ENCODE results near the gene SUZ12. TPM values are rescaled to one million over a fixed set of nuclear protein-coding genes. Genes with fewer than 3 reads are reported as not detected.
"Not testable (repeated sequence)": the region's sequence is repeated elsewhere in the genome, so short reads cannot be mapped to it uniquely, and the experiment has no call there.

SUZ12 gene
- total RNA-seq, 4 donors from 2014 or later: 10.5 to 20.7 (median 15.9) TPM

- H3K9me3 ChIP-seq; H3K4me1 ChIP-seq; H3K27ac ChIP-seq; DNase-seq; H3K4me3 ChIP-seq; intact Hi-C loops (cut with DNase I); H3K27me3 ChIP-seq: not testable (repeated sequence)
- WGBS, 2 donors: 81 to 93% methylated on average over 3 to 8 of the region's 8 CpGs
- peaks cover 16 to 100% (median 45%) of the 10 kb centered on the region in 3 donors for H3K36me3 ChIP-seq
Observed at GRCh38 chr17:31991821-31992220, 55.0 kb downstream of the SUZ12 start.

GRCh38 chr17:31997005-31997404 lies 60.2 kb downstream of the SUZ12 start:
- Histone ChIP-seq H3K27me3 (no peaks in the 10 kb centered on the region), H3K9me3 (no peaks in the 10 kb centered on the region), H3K27ac (no peak overlapping the region), H3K4me3 (no peak overlapping the region), H3K36me3 (peaks cover 0 to 94% (median 34%) of the 10 kb centered on the region in 3 donors), H3K4me1 (no peaks in the 10 kb centered on the region)
- intact Hi-C loops (cut with DNase I): no loop called here
- no peak for DNase-seq
- WGBS, 2 donors: 78 to 86% methylated on average over 5 to 6 of the region's 6 CpGs
- no peak for TF ChIP-seq POLR2A (IDR thresholded peaks at IDR 0.05)
- no peak for TF ChIP-seq CTCF (IDR thresholded peaks at IDR 0.05)

- Histone ChIP-seq H3K36me3 (no peaks in the 10 kb centered on the region), H3K27me3 (no peaks in the 10 kb centered on the region), H3K4me3 (peak within 1 kb of the TSS; percentile 81 to 99 (median 90)), H3K9me3 (no peaks in the 10 kb centered on the region), H3K27ac (peak within 1 kb of the TSS; percentile 84 to 95 (median 91)), H3K4me1 (peaks cover 11 to 41% (median 14%) of the 10 kb centered on the region in 3 donors)
- TF ChIP-seq POLR2A (IDR thresholded peaks at IDR 0.05): peak in 2 of 4 donors; percentile 32 to 46
- TF ChIP-seq CTCF (IDR thresholded peaks at IDR 0.05): peak; percentile 94 to 98 (median 97)
- DNase-seq: peak; percentile 28
- intact Hi-C loops (cut with DNase I): loop anchor here (10.0 kb wide), 1 partner anchor 128 kb away; no protein-coding TSS in a partner anchor
- WGBS, 2 donors: 0 to 10% methylated on average over 4 to 10 of the region's 51 CpGs
Observed at GRCh38 chr17:32006957-32007462, 70.2 kb downstream of the SUZ12 start, which contains the start of gene LRRC37B. TSS of gene LRRC37B (plus strand) at chr17:32007383. CDS start at chr17:32021393, 14,010 bp downstream.

- intact Hi-C loops (cut with DNase I): loop anchor here (10.0 kb wide), 1 partner anchor 127 kb away; no protein-coding TSS in a partner anchor
- WGBS, 2 donors: 0% methylated on average over 11 to 18 of the region's 80 CpGs
- H3K4me1 ChIP-seq: peaks cover 11 to 45% (median 14%) of the 10 kb centered on the region in 3 donors
- no peak for TF ChIP-seq CTCF (IDR thresholded peaks at IDR 0.05)
- no peak for TF ChIP-seq POLR2A (IDR thresholded peaks at IDR 0.05)
- H3K4me3 ChIP-seq: peak overlapping the region; percentile 81 to 99 (median 90)
- H3K27ac ChIP-seq: peak overlapping the region; percentile 84 to 95 (median 91)
- no peaks in the 10 kb centered on the region for H3K36me3 ChIP-seq
- H3K27me3 ChIP-seq: no peaks in the 10 kb centered on the region
- no peaks in the 10 kb centered on the region for H3K9me3 ChIP-seq
- no peak for DNase-seq
Observed at GRCh38 chr17:32007463-32008298, 70.9 kb downstream of the SUZ12 start.

GRCh38 chr17:32009262-32009542 lies 72.4 kb downstream of the SUZ12 start:
- Histone ChIP-seq H3K27ac (peak overlapping the region in 1 of 4 donors; percentile 95), H3K4me1 (peaks cover 11 to 48% (median 14%) of the 10 kb centered on the region in 3 donors), H3K27me3 (no peaks in the 10 kb centered on the region), H3K9me3 (no peaks in the 10 kb centered on the region), H3K36me3 (no peaks in the 10 kb centered on the region), H3K4me3 (peak overlapping the region in 3 of 4 donors; percentile 81 to 99 (median 90))
- WGBS, 2 donors: 86 to 89% methylated on average over 2 of the region's 2 CpGs
- DNase-seq: no peak
- intact Hi-C loops (cut with DNase I): loop anchor here (10.0 kb wide), 1 partner anchor 126 kb away; no protein-coding TSS in a partner anchor
- TF ChIP-seq CTCF (IDR thresholded peaks at IDR 0.05) (no peak), POLR2A (IDR thresholded peaks at IDR 0.05) (no peak)

All from esophagus squamous epithelium (tissue), 5 donors.